NOMO-1 treated with DMSO at 0.1 percent for 48 hours (cell line): ENCODE results near the gene NPAS1.

ENCODE experiments used
- DNase-seq: peaks from one replicate; lab custom pipeline; 2025; ENCODE audit not compliant: unreplicated experiment; lab: John Stamatoyannopoulos, UW

The NPAS1 gene

GRCh38 chr19:47013041-47013517, 6.6 kb upstream of the NPAS1 start:
- DNase-seq = peak; percentile 23

GRCh38 chr19:47018923-47019322, 714 bp upstream of the NPAS1 start:
- no peak for DNase-seq

- DNase-seq = no peak
These were observed 632 bp downstream of the NPAS1 start for GRCh38 chr19:47020132-47020805.

- no peak for DNase-seq
These were observed 1.4 kb downstream of the NPAS1 start for GRCh38 chr19:47020992-47021496.

GRCh38 chr19:47021536-47022139, 2.0 kb downstream of the NPAS1 start:
- no peak for DNase-seq

- no peak for DNase-seq
These were observed 2.5 kb downstream of the NPAS1 start for GRCh38 chr19:47022140-47022536.

- DNase-seq = no peak
These were observed 3.2 kb downstream of the NPAS1 start for GRCh38 chr19:47022541-47023447.

- DNase-seq = no peak
These were observed 3.8 kb downstream of the NPAS1 start for GRCh38 chr19:47023448-47023794.

- no peak for DNase-seq
These were observed 4.9 kb downstream of the NPAS1 start for GRCh38 chr19:47024502-47024901.

- DNase-seq = no peak
These were observed 6.5 kb downstream of the NPAS1 start for GRCh38 chr19:47026156-47026555.

GRCh38 chr19:47026889-47027288, 7.3 kb downstream of the NPAS1 start:
- DNase-seq = no peak

GRCh38 chr19:47027586-47028088, 8.0 kb downstream of the NPAS1 start:
- no peak for DNase-seq

GRCh38 chr19:47028195-47028601, 8.6 kb downstream of the NPAS1 start:
- DNase-seq = no peak

GRCh38 chr19:47032171-47032811, 12.7 kb downstream of the NPAS1 start:
- DNase-seq = no peak

- peak; percentile 78 for DNase-seq
These were observed 15.8 kb downstream of the NPAS1 start for GRCh38 chr19:47035127-47036096.

- peak; percentile 53 for DNase-seq
These were observed 16.5 kb downstream of the NPAS1 start for GRCh38 chr19:47036097-47036651.

- no peak for DNase-seq
These were observed 18.1 kb downstream of the NPAS1 start for GRCh38 chr19:47037766-47038165.

GRCh38 chr19:47039239-47039874, 19.7 kb downstream of the NPAS1 start:
- DNase-seq = no peak

- DNase-seq = no peak
These were observed 21.2 kb downstream of the NPAS1 start for GRCh38 chr19:47040869-47041268.
